Stomach (tissue), 9 donors: ENCODE data around the gene OMA1. TPM values are rescaled to one million over a fixed set of nuclear protein-coding genes. Genes with fewer than 3 reads are reported as not detected.
A peak's percentile ranks its signal among the peaks of the same experiment; 100 is the strongest.
"Not testable (repeated sequence)": the region's sequence is repeated elsewhere in the genome, so short reads cannot be mapped to it uniquely, and the experiment has no call there.

Experiments used
- DNase-seq, 2 donors: peaks; one replicate each; pipeline versions ENCODE4 v3.0.0 to v3.0.0-alpha.2; 2013 to 2019
- H3K27ac ChIP-seq, 5 donors: fragments of 200-600 bp in 4 of 5; sonication (generic) in 4 of 5; one replicate each; pipeline ENCODE4 v1.5.1; 2013 to 2019; ENCODE audit warnings: mild to moderate bottlenecking in 1 of 5, moderate library complexity in 1 of 5
- H3K27me3 ChIP-seq, 3 donors: fragments of 200-600 bp; sonication (generic); one replicate each; pipeline ENCODE4 v1.5.1; 2017 to 2019; ENCODE audit warnings: mixed run types in 1 of 3
- H3K36me3 ChIP-seq, 4 donors: fragments of 200-600 bp; sonication (generic); 1 replicate in 3 of 4; 2 replicates in 1 of 4; pipeline ENCODE4 v1.5.1; 2016 to 2019
- H3K4me1 ChIP-seq, 4 donors: fragments of 200-600 bp; sonication (generic); one replicate each; pipeline ENCODE4 v1.5.1; 2016 to 2019
- H3K4me3 ChIP-seq, 4 donors: fragments of 200-600 bp; sonication (generic) in 3 of 4; one replicate each; pipeline ENCODE4 v1.5.1; 2016 to 2019; ENCODE audit warnings: mild to moderate bottlenecking in 1 of 4
- H3K9me3 ChIP-seq, 4 donors: fragments of 200-600 bp; sonication (generic); one replicate each; pipeline ENCODE4 v1.5.1; 2016 to 2019
- EP300 ChIP-seq: sonication (generic); formaldehyde crosslinking; IDR thresholded peaks from one replicate; pipeline ENCODE4 v1.6.1; 2017; ENCODE audit warnings: antibody characterized with exemption
- POLR2A ChIP-seq, 4 donors: fragments of 450-650 bp; IDR thresholded peaks; one replicate each; pipeline ENCODE4 v1.6.1; 2016; ENCODE audit warnings: antibody characterized with exemption in 4 of 4, control low read depth in 2 of 4, mild to moderate bottlenecking in 1 of 4, moderate library complexity in 1 of 4
- POLR2AphosphoS5 ChIP-seq, 3 donors: sonication (generic); formaldehyde crosslinking; IDR thresholded peaks; one replicate each; pipeline ENCODE4 v1.6.1; 2016; ENCODE audit warnings: antibody characterized with exemption in 3 of 3
- WGBS, 5 donors: extraction: QIAGEN DNeasy Blood & Tissue Kit in 3 of 5; methylation state at CpG; one replicate each; pipeline versions ENCODE4 v1.1.5 to v1.1.7; 2013 to 2018; 5-methylcytosine and 5-hydroxymethylcytosine counted together
- intact Hi-C: fragments of 100-400 bp; cut with DNase I; formaldehyde crosslinking; loops from one replicate; pipeline ENCODE4 v1.15.1; 2023; ENCODE audit warnings: low total_unique reads
- polyA plus RNA-seq, 3 donors: library from polyadenylated mRNA; stranded (reverse); fragments of 200-250 nt; gene quantifications; one replicate each; pipeline ENCODE4 v1.2.3, GENCODE V29; 2013
- total RNA-seq, 5 donors: library from RNA; depleted of rRNA; stranded (reverse); fragments of >200 nt; gene quantifications; one replicate each; pipeline versions ENCODE4 v1.1.0 to v1.2.3, GENCODE V29; 2014 to 2016
- TF ChIP-seq, protein P1 (sequence below), 7 experiments: fragments of 450-650 bp in 4 of 7; fragments of 200-600 bp in 3 of 7; sonication (generic) in 3 of 7; IDR thresholded peaks; one replicate each; pipeline ENCODE4 v1.5.1; 2016 to 2019; ENCODE audit warnings: antibody characterized with exemption in 7 of 7, control low read depth in 2 of 7, mild to moderate bottlenecking in 1 of 7
- donor health status: healthy with polysubstance abuse.
- donor health status: Bipolar disorder and iron deficiency.
- donor health status: healthy.

OMA1 gene
- total and polyA plus RNA-seq, 8 donors, result 5.8 to 55.8 (median 19.7) TPM

DNA sequence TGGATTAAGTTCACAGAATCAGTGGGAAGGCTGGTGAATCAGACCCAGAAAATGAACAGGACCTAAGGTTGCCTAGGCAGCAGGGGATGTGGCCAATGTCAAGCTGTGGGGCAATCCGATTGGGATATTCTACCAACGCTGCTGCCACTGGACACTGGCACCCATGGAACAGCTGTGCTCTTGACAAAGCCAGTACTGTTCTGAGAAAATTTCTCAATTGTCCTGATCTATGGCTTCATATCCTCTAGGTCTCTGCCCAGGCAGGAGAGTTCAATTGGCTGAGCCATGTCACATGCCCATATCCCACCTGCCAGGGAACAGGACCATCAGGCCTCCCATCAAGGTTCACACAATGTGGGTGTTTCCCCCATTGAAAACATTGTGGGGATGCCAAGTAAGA is 24.3 kb upstream of the OMA1 start:
- Histone ChIP-seq H3K27me3 (peaks cover 0 to 30% (median 2%) of the 10 kb centered on the region in 3 donors), H3K36me3 (no peaks in the 10 kb centered on the region), H3K9me3 (no peaks in the 10 kb centered on the region), H3K27ac (no peak overlapping the region), H3K4me3 (no peak overlapping the region), H3K4me1 (peaks cover 0 to 32% (median 5%) of the 10 kb centered on the region in 4 donors)
- DNase-seq, result no peak
- 81 to 100% (median 97%) methylated on average over 2 of the region's 2 CpGs for WGBS, 5 donors
- intact Hi-C loops, result no loop called here
- TF ChIP-seq EP300 (no peak), POLR2AphosphoS5 (IDR thresholded peaks at IDR 0.05) (no peak), POLR2A (IDR thresholded peaks at IDR 0.05) (no peak)
- TF ChIP-seq, protein P1, sequence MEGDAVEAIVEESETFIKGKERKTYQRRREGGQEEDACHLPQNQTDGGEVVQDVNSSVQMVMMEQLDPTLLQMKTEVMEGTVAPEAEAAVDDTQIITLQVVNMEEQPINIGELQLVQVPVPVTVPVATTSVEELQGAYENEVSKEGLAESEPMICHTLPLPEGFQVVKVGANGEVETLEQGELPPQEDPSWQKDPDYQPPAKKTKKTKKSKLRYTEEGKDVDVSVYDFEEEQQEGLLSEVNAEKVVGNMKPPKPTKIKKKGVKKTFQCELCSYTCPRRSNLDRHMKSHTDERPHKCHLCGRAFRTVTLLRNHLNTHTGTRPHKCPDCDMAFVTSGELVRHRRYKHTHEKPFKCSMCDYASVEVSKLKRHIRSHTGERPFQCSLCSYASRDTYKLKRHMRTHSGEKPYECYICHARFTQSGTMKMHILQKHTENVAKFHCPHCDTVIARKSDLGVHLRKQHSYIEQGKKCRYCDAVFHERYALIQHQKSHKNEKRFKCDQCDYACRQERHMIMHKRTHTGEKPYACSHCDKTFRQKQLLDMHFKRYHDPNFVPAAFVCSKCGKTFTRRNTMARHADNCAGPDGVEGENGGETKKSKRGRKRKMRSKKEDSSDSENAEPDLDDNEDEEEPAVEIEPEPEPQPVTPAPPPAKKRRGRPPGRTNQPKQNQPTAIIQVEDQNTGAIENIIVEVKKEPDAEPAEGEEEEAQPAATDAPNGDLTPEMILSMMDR (IDR thresholded peaks at IDR 0.05), result no peak

DNA sequence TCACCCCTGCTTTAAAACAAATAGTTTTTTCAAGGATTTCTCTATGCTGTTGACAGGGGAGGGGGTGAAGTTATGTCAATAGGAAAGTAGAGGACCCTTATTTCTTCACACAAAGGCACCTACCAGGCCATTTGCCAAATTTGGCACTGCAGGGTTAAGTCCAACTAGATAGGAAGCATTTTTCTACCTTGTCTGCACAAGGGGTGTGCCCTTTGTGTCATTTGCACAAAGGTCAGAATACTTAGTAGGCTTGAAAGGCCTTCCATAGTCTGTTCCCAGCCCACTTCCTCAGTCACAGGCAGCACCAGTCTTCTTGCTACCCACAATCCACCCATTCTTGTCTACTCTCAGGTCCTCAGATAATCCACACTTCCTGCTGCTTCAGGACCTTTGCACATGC is 23.6 kb upstream of the OMA1 start:
- TF ChIP-seq POLR2A (IDR thresholded peaks at IDR 0.05), result no peak
- no peak for TF ChIP-seq POLR2AphosphoS5 (IDR thresholded peaks at IDR 0.05)
- no peak for TF ChIP-seq EP300
- TF ChIP-seq, protein P1 (IDR thresholded peaks at IDR 0.05), result no peak
- no peak overlapping the region for H3K27ac ChIP-seq
- intact Hi-C loops, result no loop called here

DNA sequence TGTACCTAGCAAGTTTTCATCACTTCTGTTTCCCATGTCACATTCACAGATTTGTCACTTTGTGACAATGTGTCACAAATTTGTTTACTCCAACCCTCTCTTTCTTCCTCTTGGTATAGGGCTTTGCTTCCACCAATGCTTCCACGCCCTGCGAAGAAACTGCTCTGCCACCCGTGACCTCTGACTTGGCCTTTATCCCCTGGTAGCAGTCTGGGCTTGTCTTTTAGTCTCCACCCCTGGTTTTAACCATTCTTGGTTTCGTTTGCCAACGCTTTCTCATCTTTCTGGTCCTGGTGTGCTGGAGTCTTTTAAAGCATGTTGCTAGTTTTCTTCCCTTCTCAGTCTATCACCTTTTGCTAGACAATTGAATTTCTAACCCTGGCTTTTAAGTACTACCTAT is 22.4 kb upstream of the OMA1 start:
- no peak overlapping the region for H3K4me3 ChIP-seq
- DNase-seq, result no peak
- H3K27ac ChIP-seq, result no peak overlapping the region
- H3K4me1 ChIP-seq, result peaks cover 0 to 15% (median 3%) of the 10 kb centered on the region in 4 donors
- WGBS, 5 donors, result 76 to 90% (median 80%) methylated on average over 5 of the region's 5 CpGs
- peaks cover 0 to 17% (median 0%) of the 10 kb centered on the region in 3 donors for H3K27me3 ChIP-seq
- no peaks in the 10 kb centered on the region for H3K36me3 ChIP-seq
- H3K9me3 ChIP-seq, result no peaks in the 10 kb centered on the region
- TF ChIP-seq EP300, result no peak
- no peak for TF ChIP-seq POLR2AphosphoS5 (IDR thresholded peaks at IDR 0.05)
- TF ChIP-seq POLR2A (IDR thresholded peaks at IDR 0.05), result no peak
- intact Hi-C loops, result no loop called here

More for the DNA sequence above, 23.6 kb upstream of the OMA1 start:
- peaks cover 0 to 25% (median 3%) of the 10 kb centered on the region in 4 donors for H3K4me1 ChIP-seq
- no peaks in the 10 kb centered on the region for H3K9me3 ChIP-seq
- no peak overlapping the region for H3K4me3 ChIP-seq
- H3K27me3 ChIP-seq, result peaks cover 0 to 22% (median 0%) of the 10 kb centered on the region in 3 donors
- peak in 1 of 2 donors; percentile 34 for DNase-seq
- H3K36me3 ChIP-seq, result no peaks in the 10 kb centered on the region

DNA sequence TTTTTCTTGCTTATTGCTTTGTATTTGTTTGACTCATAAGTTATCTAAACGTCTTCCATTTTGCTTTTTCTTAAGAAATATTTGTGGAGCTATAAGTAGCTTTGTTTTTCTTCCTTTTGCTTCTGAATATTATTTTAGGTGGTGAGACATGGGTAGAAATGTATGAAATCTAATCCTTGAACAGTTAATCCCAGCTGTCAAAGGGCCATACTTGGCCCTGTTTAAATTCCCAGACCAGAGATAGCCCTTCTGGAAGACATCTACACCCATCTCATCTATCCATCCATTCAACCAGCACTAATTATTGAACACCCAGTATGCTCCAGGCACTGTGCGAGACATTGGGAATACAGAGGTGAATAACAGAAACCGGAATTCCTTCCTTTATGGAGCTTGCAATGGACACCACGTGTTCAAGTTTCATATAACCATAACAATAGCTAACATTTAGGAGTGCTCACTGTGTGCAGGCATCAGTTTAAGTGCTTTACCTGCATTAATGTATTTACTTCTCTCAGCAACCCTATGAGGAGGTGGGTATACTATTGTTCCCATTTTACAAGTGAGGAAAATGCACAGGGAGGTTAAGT is 21.8 kb upstream of the OMA1 start:
- Histone ChIP-seq H3K9me3 (no peaks in the 10 kb centered on the region), H3K36me3 (no peaks in the 10 kb centered on the region), H3K27ac (no peak overlapping the region), H3K4me3 (no peak overlapping the region), H3K27me3 (peaks cover 0 to 16% (median 0%) of the 10 kb centered on the region in 3 donors), H3K4me1 (peaks cover 0 to 9% (median 3%) of the 10 kb centered on the region in 4 donors)
- TF ChIP-seq EP300 (no peak), POLR2A (IDR thresholded peaks at IDR 0.05) (no peak), POLR2AphosphoS5 (IDR thresholded peaks at IDR 0.05) (no peak)
- TF ChIP-seq, protein P1 (IDR thresholded peaks at IDR 0.05), result no peak
- intact Hi-C loops, result no loop called here
- DNase-seq, result no peak
- WGBS, 5 donors, result 69 to 81% (median 77%) methylated on average over 4 of the region's 4 CpGs

DNA sequence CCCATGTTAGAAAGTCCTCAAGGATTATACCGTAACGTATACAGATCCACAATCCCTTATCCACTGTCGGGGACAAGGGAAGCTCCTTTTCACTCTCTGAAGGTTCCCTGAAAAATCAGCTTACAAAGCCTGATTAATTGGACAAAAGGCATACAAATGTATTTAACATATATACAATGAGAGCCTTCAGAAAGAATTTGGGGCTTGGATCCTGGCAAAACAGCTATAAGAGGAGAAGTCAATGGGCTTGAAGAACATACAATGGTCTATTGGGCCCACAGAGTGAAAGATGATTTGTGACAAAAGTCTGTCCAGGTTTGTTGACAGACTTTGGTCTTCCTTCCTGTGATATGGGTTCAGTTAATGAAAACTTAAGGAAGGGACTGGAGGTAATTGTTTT is 19.8 kb upstream of the OMA1 start:
- Histone ChIP-seq H3K4me3 (no peak overlapping the region), H3K36me3 (no peaks in the 10 kb centered on the region), H3K27ac (no peak overlapping the region), H3K27me3 (peaks cover 0 to 7% (median 0%) of the 10 kb centered on the region in 3 donors), H3K9me3 (no peaks in the 10 kb centered on the region), H3K4me1 (no peaks in the 10 kb centered on the region)
- intact Hi-C loops, result no loop called here
- TF ChIP-seq POLR2AphosphoS5 (IDR thresholded peaks at IDR 0.05) (no peak), POLR2A (IDR thresholded peaks at IDR 0.05) (no peak)
- TF ChIP-seq, protein P1 (IDR thresholded peaks at IDR 0.05), result no peak
- WGBS, 5 donors, result 75 to 97% (median 94%) methylated on average over 3 of the region's 3 CpGs
- no peak for DNase-seq

DNA sequence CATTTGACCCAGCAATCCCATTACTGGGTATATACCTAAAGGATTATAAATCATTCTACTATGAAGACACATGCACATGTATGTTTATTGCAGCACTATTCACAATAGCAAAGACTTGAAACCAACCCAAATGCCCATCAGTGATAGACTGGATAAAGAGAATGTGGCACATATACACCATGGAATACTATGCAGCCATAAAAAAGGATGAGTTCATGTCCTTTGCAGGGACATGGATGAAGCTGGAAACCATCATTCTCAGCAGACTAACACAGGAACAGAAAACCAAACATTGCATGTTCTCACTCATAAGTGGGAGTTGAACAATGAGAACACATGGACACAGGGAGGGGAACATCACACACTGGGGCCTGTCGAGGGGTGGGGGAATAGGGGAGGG is 17.2 kb upstream of the OMA1 start:
- H3K4me3 ChIP-seq, H3K27ac ChIP-seq, H3K9me3 ChIP-seq, DNase-seq, H3K4me1 ChIP-seq, intact Hi-C loops, H3K36me3 ChIP-seq, H3K27me3 ChIP-seq: not testable (repeated sequence)
- 73 to 100% (median 89%) methylated on average over 1 of the region's 1 CpG for WGBS, 5 donors
